Measurements from ENCODE around the gene WDR11. TPM values are rescaled to one million over a fixed set of nuclear protein-coding genes. Genes with fewer than 3 reads are reported as not detected.

The WDR11 gene
- total and polyA plus RNA-seq, 8 donors, result 47.8 to 89.7 (median 79.9) TPM

DNA sequence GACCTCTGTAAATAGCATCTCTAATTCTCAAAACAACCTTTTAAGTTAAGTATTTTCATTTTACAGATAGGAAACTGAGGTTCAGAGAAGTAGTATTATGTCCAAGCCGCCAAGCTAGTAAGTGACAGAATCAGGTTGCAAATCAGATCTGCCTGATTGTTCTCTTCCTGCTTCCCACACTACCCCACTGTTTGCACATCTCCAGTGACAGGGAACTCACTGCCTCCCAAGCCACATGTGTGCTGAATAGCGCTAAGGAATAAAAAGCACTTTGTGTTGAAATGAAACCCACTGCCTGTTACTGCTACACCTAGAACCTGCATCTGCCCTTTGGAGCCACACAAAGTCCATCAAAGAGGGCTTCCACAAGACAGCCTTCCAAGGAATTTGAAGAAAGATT is 45.1 kb upstream of the WDR11 start:
- DNase-seq (no peak), ATAC-seq (no peak)
- Histone ChIP-seq H3K9me3 (no peaks in the 10 kb centered on the region), H3K4me3 (no peak overlapping the region), H3K4me1 (peaks cover 0 to 5% of the 10 kb centered on the region in 2 donors), H3K36me3 (no peaks in the 10 kb centered on the region), H3K27me3 (no peaks in the 10 kb centered on the region), H3K27ac (no peak overlapping the region)
- intact Hi-C loops (cut with DNase I), result no loop called here
- TF ChIP-seq, protein P1, sequence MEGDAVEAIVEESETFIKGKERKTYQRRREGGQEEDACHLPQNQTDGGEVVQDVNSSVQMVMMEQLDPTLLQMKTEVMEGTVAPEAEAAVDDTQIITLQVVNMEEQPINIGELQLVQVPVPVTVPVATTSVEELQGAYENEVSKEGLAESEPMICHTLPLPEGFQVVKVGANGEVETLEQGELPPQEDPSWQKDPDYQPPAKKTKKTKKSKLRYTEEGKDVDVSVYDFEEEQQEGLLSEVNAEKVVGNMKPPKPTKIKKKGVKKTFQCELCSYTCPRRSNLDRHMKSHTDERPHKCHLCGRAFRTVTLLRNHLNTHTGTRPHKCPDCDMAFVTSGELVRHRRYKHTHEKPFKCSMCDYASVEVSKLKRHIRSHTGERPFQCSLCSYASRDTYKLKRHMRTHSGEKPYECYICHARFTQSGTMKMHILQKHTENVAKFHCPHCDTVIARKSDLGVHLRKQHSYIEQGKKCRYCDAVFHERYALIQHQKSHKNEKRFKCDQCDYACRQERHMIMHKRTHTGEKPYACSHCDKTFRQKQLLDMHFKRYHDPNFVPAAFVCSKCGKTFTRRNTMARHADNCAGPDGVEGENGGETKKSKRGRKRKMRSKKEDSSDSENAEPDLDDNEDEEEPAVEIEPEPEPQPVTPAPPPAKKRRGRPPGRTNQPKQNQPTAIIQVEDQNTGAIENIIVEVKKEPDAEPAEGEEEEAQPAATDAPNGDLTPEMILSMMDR (IDR thresholded peaks at IDR 0.05), result no peak

GRCh38 chr10:120810298-120810697 is 40.9 kb upstream of the WDR11 start:
- H3K27me3 ChIP-seq, result no peaks in the 10 kb centered on the region
- no peak for DNase-seq
- no peak for ATAC-seq
- no peaks in the 10 kb centered on the region for H3K4me1 ChIP-seq
- intact Hi-C loops (cut with DNase I), result no loop called here
- no peaks in the 10 kb centered on the region for H3K36me3 ChIP-seq
- H3K27ac ChIP-seq, result no peak overlapping the region
- TF ChIP-seq, protein P1 (IDR thresholded peaks at IDR 0.05), result no peak
- H3K9me3 ChIP-seq, result peaks cover 0 to 3% of the 10 kb centered on the region in 2 donors
- H3K4me3 ChIP-seq, result no peak overlapping the region

DNA sequence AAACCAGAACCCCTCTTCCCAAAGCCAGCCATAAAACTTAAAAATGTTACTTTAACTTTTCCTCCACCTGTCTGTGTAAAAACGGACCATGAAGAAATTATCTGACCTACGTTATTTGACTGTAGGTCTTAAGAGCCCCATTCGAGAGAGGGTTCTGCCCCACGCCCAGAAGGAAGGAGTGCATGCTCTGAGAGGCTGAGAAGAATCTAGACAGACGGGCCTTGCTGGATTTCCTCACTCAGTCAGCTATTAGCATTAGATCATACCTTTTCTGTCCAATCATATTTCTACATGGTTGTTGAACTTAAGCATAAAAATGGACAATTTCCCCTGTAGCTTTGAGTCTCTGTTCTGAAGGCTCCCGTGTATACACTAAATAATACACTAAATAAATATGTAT is 38.1 kb upstream of the WDR11 start:
- intact Hi-C loops (cut with DNase I), result no loop called here
- Histone ChIP-seq H3K4me1 (no peaks in the 10 kb centered on the region), H3K9me3 (peaks cover 0 to 3% of the 10 kb centered on the region in 2 donors), H3K27ac (no peak overlapping the region), H3K27me3 (no peaks in the 10 kb centered on the region), H3K4me3 (no peak overlapping the region), H3K36me3 (no peaks in the 10 kb centered on the region)
- DNase-seq (peak in 3 of 4 donors; percentile 8 to 67 (median 49)), ATAC-seq (peak; percentile 98)
- TF ChIP-seq, protein P1 (IDR thresholded peaks at IDR 0.05), result no peak

GRCh38 chr10:120818301-120818700 is 32.9 kb upstream of the WDR11 start:
- intact Hi-C loops (cut with DNase I), result no loop called here
- Histone ChIP-seq H3K4me3 (no peak overlapping the region), H3K36me3 (no peaks in the 10 kb centered on the region), H3K9me3 (peaks cover 0 to 3% of the 10 kb centered on the region in 2 donors), H3K4me1 (no peaks in the 10 kb centered on the region), H3K27ac (no peak overlapping the region), H3K27me3 (no peaks in the 10 kb centered on the region)
- TF ChIP-seq, protein P1 (IDR thresholded peaks at IDR 0.05), result no peak
- ATAC-seq (no peak), DNase-seq (no peak)

DNA sequence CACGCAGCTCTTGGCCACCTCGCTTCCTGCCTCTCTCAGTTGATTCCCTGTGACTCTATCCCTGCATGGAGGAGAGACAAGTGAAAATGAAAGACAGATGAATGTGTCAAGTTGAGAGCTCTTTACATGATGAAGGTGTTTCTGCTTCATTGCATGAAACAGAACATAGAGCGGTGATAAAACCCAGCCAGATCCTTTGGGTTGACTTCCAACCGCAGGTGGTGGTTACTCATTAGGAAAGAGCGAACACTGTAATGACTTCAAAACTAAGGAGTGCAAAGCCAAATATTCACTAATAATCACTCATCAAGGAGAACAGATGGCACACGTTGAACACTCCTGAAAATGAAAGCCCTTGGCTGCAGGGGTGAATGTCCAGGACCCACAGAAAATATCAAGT is 31.8 kb upstream of the WDR11 start:
- Histone ChIP-seq H3K36me3 (no peaks in the 10 kb centered on the region), H3K4me3 (no peak overlapping the region), H3K4me1 (no peaks in the 10 kb centered on the region), H3K27me3 (no peaks in the 10 kb centered on the region), H3K27ac (no peak overlapping the region), H3K9me3 (peaks cover 0 to under 1% of the 10 kb centered on the region in 2 donors)
- intact Hi-C loops (cut with DNase I), result no loop called here
- no peak for ATAC-seq
- DNase-seq, result no peak
- TF ChIP-seq, protein P1 (IDR thresholded peaks at IDR 0.05), result no peak

Data from left lung (tissue), 10 donors.